H1 (cell line): ENCODE results near the gene BRIP1. TPM values are rescaled to one million over a fixed set of nuclear protein-coding genes. Genes with fewer than 3 reads are reported as not detected.

Source experiments
- CTCF ChIA-PET: fragments of 300-600 bp; sonication (Branson Sonifier 250); formaldehyde crosslinking; loops from one replicate; lab custom pipeline; 2021; ENCODE audit not compliant: partially characterized antibody; lab: Charles Lee
- POLR2A ChIA-PET: fragments of 300-600 bp; sonication (Branson Sonifier 250); formaldehyde crosslinking; loops from one replicate; lab custom pipeline; 2021; ENCODE audit warnings: inconsistent platforms; ENCODE audit not compliant: partially characterized antibody; lab: Charles Lee
- DNase-seq, 2 experiments: peaks; one replicate each; pipeline versions ENCODE4 v3.0.0 to v3.0.0-alpha.2; 2010 to 2022; ENCODE audit warnings: low spot score in 2 of 2, low read depth in 1 of 2, mixed read lengths in 1 of 2
- FAIRE-seq: peaks from 2 replicates; lab custom pipeline; 2011; peaks lifted over from hg19 to GRCh38; lab: Jason Lieb, UNC
- H2AFZ ChIP-seq: 2 replicates; pipeline ENCODE4 v1.8.1; 2012; ENCODE audit warnings: low read length, inconsistent platforms
- H2AK5ac ChIP-seq: 2 replicates; pipeline ENCODE4 v1.6.1; 2013; ENCODE audit warnings: low read depth, low read length
- H2BK120ac ChIP-seq: replicated peaks from 2 replicates; pipeline ENCODE3; 2013; ENCODE audit warnings: low read depth, low read length, inconsistent platforms
- H2BK12ac ChIP-seq: 2 replicates; pipeline ENCODE4 v1.6.1; 2013; ENCODE audit warnings: low read depth, low read length
- H2BK15ac ChIP-seq: 2 replicates; pipeline ENCODE4 v1.6.1; 2013; ENCODE audit warnings: low read length
- H2BK20ac ChIP-seq: 2 replicates; pipeline ENCODE4 v1.6.1; 2013; ENCODE audit warnings: low read length
- H2BK5ac ChIP-seq: 2 replicates; pipeline ENCODE4 v1.6.1; 2013; ENCODE audit warnings: low read depth, low read length
- H3K14ac ChIP-seq: 2 replicates; pipeline ENCODE4 v1.6.1; 2013; ENCODE audit warnings: inconsistent platforms; ENCODE audit not compliant: insufficient read length
- H3K18ac ChIP-seq: 2 replicates; pipeline ENCODE4 v1.6.1; 2013; ENCODE audit warnings: low read length; ENCODE audit errors: extremely low read depth
- H3K23ac ChIP-seq: 2 replicates; pipeline ENCODE4 v1.6.1; 2013; ENCODE audit warnings: inconsistent platforms; ENCODE audit not compliant: insufficient read length
- H3K23me2 ChIP-seq: 2 replicates; pipeline ENCODE4 v1.6.1; 2013; ENCODE audit warnings: low read depth, low read length
- H3K27ac ChIP-seq: 2 replicates; pipeline ENCODE4 v1.6.1; 2011; ENCODE audit warnings: low read depth, low read length, inconsistent platforms
- H3K27me3 ChIP-seq, 4 experiments: replicated peaks in 1 of 4; 1 replicate in 1 of 4; 2 replicates in 3 of 4; pipeline versions ENCODE4 v1.6.1 to v1.8.1; 2011 to 2013; ENCODE audit warnings: low read length in 3 of 4, mild to moderate bottlenecking in 3 of 4, inconsistent platforms in 2 of 4, mixed read lengths in 2 of 4, moderate library complexity in 1 of 4; ENCODE audit not compliant: control insufficient read depth in 3 of 4, insufficient read depth in 3 of 4; ENCODE audit errors: extremely low read depth in 1 of 4
- H3K36me3 ChIP-seq, 4 experiments: 2 replicates each; pipeline versions ENCODE4 v1.6.1 to v1.8.1; 2011 to 2013; ENCODE audit warnings: mild to moderate bottlenecking in 4 of 4, low read length in 3 of 4, moderate library complexity in 2 of 4, control low read depth in 1 of 4, inconsistent platforms in 1 of 4; ENCODE audit not compliant: insufficient read depth in 4 of 4, control insufficient read depth in 2 of 4
- H3K4ac ChIP-seq: replicated peaks from 2 replicates; pipeline ENCODE3; 2013; ENCODE audit warnings: low read length, low read depth, mixed read lengths, inconsistent platforms; ENCODE audit not compliant: insufficient read length
- H3K4me1 ChIP-seq, 4 experiments: replicated peaks in 1 of 4; 1 replicate in 1 of 4; 2 replicates in 3 of 4; pipeline versions ENCODE4 v1.6.1 to v1.8.1; 2011 to 2013; ENCODE audit warnings: low read length in 3 of 4, inconsistent platforms in 2 of 4, mixed read lengths in 1 of 4; ENCODE audit not compliant: insufficient read depth in 4 of 4, control insufficient read depth in 3 of 4
- H3K4me2 ChIP-seq, 2 experiments: 2 replicates each; pipeline versions ENCODE4 v1.6.1 to v1.8.1; 2011 to 2013; ENCODE audit warnings: low read depth in 2 of 2, low read length in 2 of 2, control low read depth in 1 of 2, inconsistent platforms in 1 of 2, mild to moderate bottlenecking in 1 of 2; ENCODE audit not compliant: insufficient read depth in 1 of 2
- H3K4me3 ChIP-seq, 4 experiments: fragments of 200-600, 300-600 bp in 1 of 4; sonication (generic), shearing (Covaris generic), sonication (Bioruptor Twin) in 1 of 4; 2 replicates each; pipeline versions ENCODE4 v1.5.1 to v1.8.1; 2011 to 2016; ENCODE audit warnings: low read length in 4 of 4, low read depth in 3 of 4, control low read depth in 2 of 4, inconsistent platforms in 2 of 4, mild to moderate bottlenecking in 2 of 4, mixed read lengths in 1 of 4, moderate library complexity in 1 of 4; ENCODE audit not compliant: insufficient read depth in 2 of 4; ENCODE audit errors: extremely low read depth in 1 of 4
- H3K56ac ChIP-seq: replicated peaks from 2 replicates; pipeline ENCODE3; 2013; ENCODE audit warnings: low read depth, mild to moderate bottlenecking, mixed read lengths, low read length, inconsistent platforms; ENCODE audit not compliant: insufficient read length
- H3K79me1 ChIP-seq: 2 replicates; pipeline ENCODE4 v1.6.1; 2013; ENCODE audit warnings: low read depth, low read length, control low read depth
- H3K79me2 ChIP-seq, 2 experiments: 2 replicates each; pipeline versions ENCODE4 v1.6.1 to v1.8.1; 2012 to 2013; ENCODE audit warnings: low read length in 2 of 2, mild to moderate bottlenecking in 2 of 2, inconsistent platforms in 1 of 2; ENCODE audit not compliant: insufficient read depth in 2 of 2, control insufficient read depth in 1 of 2
- H3K9ac ChIP-seq, 4 experiments: replicated peaks in 1 of 4; 1 replicate in 1 of 4; 2 replicates in 3 of 4; pipeline versions ENCODE4 v1.6.1 to v1.8.1; 2011 to 2013; ENCODE audit warnings: low read depth in 3 of 4, low read length in 3 of 4, control low read depth in 2 of 4, mild to moderate bottlenecking in 2 of 4, moderate library complexity in 2 of 4, inconsistent platforms in 1 of 4; ENCODE audit errors: extremely low read depth in 1 of 4
- H3K9me3 ChIP-seq, 2 experiments: 2 replicates each; pipeline versions ENCODE4 v1.6.1 to v1.8.1; 2012 to 2013; ENCODE audit warnings: mild to moderate bottlenecking in 2 of 2, moderate library complexity in 2 of 2, control low read depth in 1 of 2, inconsistent platforms in 1 of 2, low read depth in 1 of 2, low read length in 1 of 2, mixed read lengths in 1 of 2; ENCODE audit not compliant: insufficient read depth in 2 of 2
- H4K20me1 ChIP-seq, 2 experiments: replicated peaks in 1 of 2; 2 replicates each; pipeline versions ENCODE3 to v1.8.1; 2011 to 2013; ENCODE audit warnings: inconsistent platforms in 2 of 2, low read length in 2 of 2, mild to moderate bottlenecking in 1 of 2; ENCODE audit not compliant: insufficient read depth in 2 of 2, control insufficient read depth in 1 of 2
- H4K5ac ChIP-seq: 2 replicates; pipeline ENCODE4 v1.6.1; 2013; ENCODE audit warnings: low read length, low read depth, mixed read lengths, inconsistent platforms; ENCODE audit not compliant: insufficient read length
- H4K8ac ChIP-seq: 2 replicates; pipeline ENCODE4 v1.8.0; 2013; ENCODE audit warnings: mild to moderate bottlenecking, moderate library complexity, low read length, inconsistent platforms; ENCODE audit not compliant: insufficient read depth; ENCODE audit errors: extremely low read depth
- H4K91ac ChIP-seq: replicated peaks from 2 replicates; pipeline ENCODE3; 2013; ENCODE audit warnings: low read length, mixed read lengths, inconsistent platforms; ENCODE audit not compliant: insufficient read length
- BRCA1 ChIP-seq: IDR thresholded peaks from 2 replicates; pipeline ENCODE4 v1.6.1; 2012; ENCODE audit warnings: low read depth, low read length, improper control_type of control experiment
- CBX5 ChIP-seq: fragments of 300-800, 300-1000 bp; sonication (generic); IDR thresholded peaks from 2 replicates; pipeline ENCODE4 v1.7.1; 2016; ENCODE audit warnings: antibody characterized with exemption, low read length, low read depth
- CTBP2 ChIP-seq: IDR thresholded peaks from 2 replicates; pipeline ENCODE4 v1.7.0; 2011; ENCODE audit warnings: borderline replicate concordance, mild to moderate bottlenecking, moderate library complexity, mixed read lengths, low read length; ENCODE audit not compliant: insufficient read depth, insufficient read length
- EGR1 ChIP-seq: IDR thresholded peaks from 2 replicates; pipeline ENCODE4 v1.6.1; 2011; ENCODE audit warnings: low read depth, low read length, borderline replicate concordance
- EP300 ChIP-seq, 2 experiments: IDR thresholded peaks; 1 replicate in 1 of 2; 2 replicates in 1 of 2; pipeline ENCODE4 v1.6.1; 2011 to 2012; ENCODE audit warnings: low read depth in 2 of 2, low read length in 2 of 2, mild to moderate bottlenecking in 2 of 2, borderline replicate concordance in 1 of 2, inconsistent platforms in 1 of 2, moderate library complexity in 1 of 2
- FOSL1 ChIP-seq: IDR thresholded peaks from 2 replicates; pipeline ENCODE4 v1.6.1; 2011; ENCODE audit warnings: mild to moderate bottlenecking, low read depth, low read length, moderate library complexity; ENCODE audit not compliant: insufficient read depth
- HDAC2 ChIP-seq, 2 experiments: fragments of 300-600 bp in 1 of 2; sonication (generic) in 1 of 2; IDR thresholded peaks; 2 replicates each; pipeline ENCODE4 v1.6.1; 2011 to 2012; ENCODE audit warnings: low read depth in 2 of 2, low read length in 2 of 2, mild to moderate bottlenecking in 2 of 2, moderate library complexity in 2 of 2, borderline replicate concordance in 1 of 2, inconsistent platforms in 1 of 2
- JUN ChIP-seq: IDR thresholded peaks from 2 replicates; pipeline ENCODE4 v1.6.1; 2011; ENCODE audit warnings: low read depth, mild to moderate bottlenecking, improper control_type of control experiment, low read length
- KDM4A ChIP-seq: IDR thresholded peaks from one replicate; pipeline ENCODE4 v1.7.1; 2012; ENCODE audit warnings: low read depth, mild to moderate bottlenecking, moderate library complexity, low read length, inconsistent platforms; ENCODE audit not compliant: severe bottlenecking
- NRF1 ChIP-seq: IDR thresholded peaks from 2 replicates; pipeline ENCODE4 v1.6.1; 2011; ENCODE audit warnings: mild to moderate bottlenecking, low read depth, low read length, improper control_type of control experiment
- POLR2A ChIP-seq, 2 experiments: IDR thresholded peaks; 1 replicate in 1 of 2; 2 replicates in 1 of 2; pipeline ENCODE4 v1.6.1; 2011; ENCODE audit warnings: low read depth in 2 of 2, low read length in 2 of 2, mild to moderate bottlenecking in 2 of 2; ENCODE audit errors: control extremely low read depth in 1 of 2
- POU5F1 ChIP-seq: IDR thresholded peaks from 2 replicates; pipeline ENCODE4 v1.6.1; 2011; ENCODE audit warnings: low read depth, mild to moderate bottlenecking, low read length, moderate library complexity
- SP2 ChIP-seq: IDR thresholded peaks from 2 replicates; pipeline ENCODE4 v1.6.1; 2012; ENCODE audit warnings: mild to moderate bottlenecking, low read length, inconsistent platforms
- TEAD4 ChIP-seq: IDR thresholded peaks from 2 replicates; pipeline ENCODE4 v1.6.1; 2012; ENCODE audit warnings: low read depth, low read length, inconsistent platforms, mixed read lengths
- WGBS, 2 experiments: shearing (Covaris generic) in 1 of 2; methylation state at CpG; one replicate each; pipeline versions ENCODE4 v1.1.6 to v1.1.7; 2013 to 2015; ENCODE audit warnings: low lambda C conversion rate in 2 of 2, mixed read lengths in 2 of 2, inconsistent platforms in 1 of 2, low coverage in 1 of 2, missing lambda C conversion rate in 1 of 2; ENCODE audit not compliant: insufficient replicate concordance in 2 of 2, insufficient coverage in 1 of 2, insufficient read length in 1 of 2; ENCODE audit errors: extremely low coverage in 1 of 2, missing lambda C conversion rate in 1 of 2; 5-methylcytosine and 5-hydroxymethylcytosine counted together
- polyA plus RNA-seq, 7 experiments: library from polyadenylated mRNA; depleted of rRNA in 3 of 7; stranded (reverse) in 5 of 7; unstranded in 2 of 7; fragments of >200 nt in 5 of 7; fragments of 200-250 nt in 2 of 7; gene quantifications; 1 replicate in 5 of 7; 2 replicates in 1 of 7; 4 replicates in 1 of 7; pipeline versions ENCODE4 v1.2.1 to v1.2.3, GENCODE V29; 2011 to 2013; ENCODE audit warnings: missing spikeins in 2 of 7, mixed read lengths in 2 of 7
- total RNA-seq: library from RNA; stranded (reverse); fragmentation: NEBNext Ultra II Directional; extraction: Animal tissue kit (Norgen Biotek cat#: 25700); gene quantifications from 2 replicates; pipeline ENCODE4 v1.2.1, GENCODE V29; 2021

BRIP1 gene
- total and polyA plus RNA-seq, 2 of the 8 experiments (the other 6 are each of a cell fraction or from before 2014, with no cell fraction given) = 5.8 to 19.2 TPM

- Histone ChIP-seq H3K9me3 (peaks cover 0 to 4% of the 10 kb centered on the region in 2 experiments; a peak in 1 of 4 replicates), H3K4me2 (no peak overlapping the region), H3K23ac (no peak overlapping the region), H3K18ac (no peak overlapping the region), H4K91ac (no peak overlapping the region), H2BK120ac (no peak overlapping the region), H3K79me1 (no peaks in the 10 kb centered on the region), H2BK5ac (no peak overlapping the region), H2BK12ac (no peak overlapping the region), H2AK5ac (no peak overlapping the region), H4K20me1 (no peaks in the 10 kb centered on the region), H3K23me2 (no peaks in the 10 kb centered on the region), H3K27me3 (no peaks in the 10 kb centered on the region), H4K8ac (no peak overlapping the region), H3K14ac (no peak overlapping the region), H3K36me3 (no peaks in the 10 kb centered on the region), H3K79me2 (no peaks in the 10 kb centered on the region), H2BK20ac (no peak overlapping the region), H3K27ac (no peak overlapping the region), H3K4me1 (no peaks in the 10 kb centered on the region), H3K9ac (no peak overlapping the region), H3K56ac (no peak overlapping the region), H2AFZ (no peak overlapping the region), H3K4ac (no peak overlapping the region), H4K5ac (no peak overlapping the region), H2BK15ac (no peak overlapping the region), H3K4me3 (no peak overlapping the region)
- FAIRE-seq = no peak
- 91% methylated on average over 3 of the region's 3 CpGs; no CpG with 5 or more reads in 1 of the 2 experiments for WGBS, 2 experiments
- POLR2A ChIA-PET = interaction anchor here (0.5 kb wide), 1 partner anchor 415 kb away, joined by 5 read pairs; no protein-coding TSS in a partner anchor
- DNase-seq = no peak
- TF ChIP-seq JUN (no peak), CTBP2 (no peak), POLR2A (IDR thresholded peaks at IDR 0.05; ENCODE audit: control extremely low read depth in 1 of 2, low read depth in 2 of 2, low read length in 2 of 2) (no peak), EGR1 (no peak), FOSL1 (no peak), NRF1 (no peak), KDM4A (no peak), CBX5 (no peak), EP300 (IDR thresholded peaks at IDR 0.05; ENCODE audit: borderline replicate concordance in 1 of 2, low read depth in 2 of 2, low read length in 2 of 2) (no peak), HDAC2 (IDR thresholded peaks at IDR 0.05; ENCODE audit: borderline replicate concordance in 1 of 2, low read depth in 2 of 2, low read length in 2 of 2) (no peak), BRCA1 (no peak), SP2 (no peak), TEAD4 (no peak), POU5F1 (no peak)
- CTCF ChIA-PET = interaction anchor here (1.0 to 1.3 kb wide), 2 partner anchors 10 to 95 kb away, joined by 3 to 7 read pairs; no protein-coding TSS in a partner anchor
Measured at GRCh38 chr17:61645920-61646319, 217.4 kb downstream of the BRIP1 start.
